ENCODE results near the gene DLL4.

The DLL4 gene

DNA sequence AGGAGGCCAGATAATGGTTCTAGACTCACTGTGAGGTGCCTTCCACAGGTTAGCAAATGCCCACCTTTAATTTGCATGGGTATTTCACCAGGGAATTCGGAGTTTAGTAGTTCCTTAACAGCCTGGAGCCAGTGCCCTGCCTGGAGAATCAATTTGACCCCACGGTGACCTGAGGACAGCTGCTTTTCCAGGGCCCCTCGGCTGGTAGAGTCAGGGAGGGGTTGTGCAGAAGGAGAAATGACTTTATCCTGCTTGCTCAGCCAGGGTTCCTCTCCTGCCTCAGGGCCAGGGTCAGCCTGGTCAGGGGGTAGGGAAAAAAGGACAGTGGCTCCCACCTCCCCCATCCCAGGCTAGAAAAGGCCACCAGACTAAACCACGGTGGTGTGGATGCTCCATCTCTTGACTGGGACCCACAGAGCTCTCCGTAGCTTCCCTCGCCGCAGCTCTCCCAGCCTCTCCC lies 12.0 kb downstream of the DLL4 start:
- Histone ChIP-seq H3K36me3 (peaks cover 10% of the 10 kb centered on the region), H3K9me3 (ENCODE audit: severe bottlenecking) (no peaks in the 10 kb centered on the region), H3K4me3 (ENCODE audit: low read depth, low read length) (peak overlapping the region; percentile 60), H3K27me3 (ENCODE audit: insufficient read depth, low read depth, severe bottlenecking) (no peaks in the 10 kb centered on the region), H3K27ac (peak overlapping the region; percentile 75)
- DNase-seq, result peak; percentile 35
- no peak for TF ChIP-seq CTCF (IDR thresholded peaks at IDR 0.05; ENCODE audit: low read depth, low read length)

DNA sequence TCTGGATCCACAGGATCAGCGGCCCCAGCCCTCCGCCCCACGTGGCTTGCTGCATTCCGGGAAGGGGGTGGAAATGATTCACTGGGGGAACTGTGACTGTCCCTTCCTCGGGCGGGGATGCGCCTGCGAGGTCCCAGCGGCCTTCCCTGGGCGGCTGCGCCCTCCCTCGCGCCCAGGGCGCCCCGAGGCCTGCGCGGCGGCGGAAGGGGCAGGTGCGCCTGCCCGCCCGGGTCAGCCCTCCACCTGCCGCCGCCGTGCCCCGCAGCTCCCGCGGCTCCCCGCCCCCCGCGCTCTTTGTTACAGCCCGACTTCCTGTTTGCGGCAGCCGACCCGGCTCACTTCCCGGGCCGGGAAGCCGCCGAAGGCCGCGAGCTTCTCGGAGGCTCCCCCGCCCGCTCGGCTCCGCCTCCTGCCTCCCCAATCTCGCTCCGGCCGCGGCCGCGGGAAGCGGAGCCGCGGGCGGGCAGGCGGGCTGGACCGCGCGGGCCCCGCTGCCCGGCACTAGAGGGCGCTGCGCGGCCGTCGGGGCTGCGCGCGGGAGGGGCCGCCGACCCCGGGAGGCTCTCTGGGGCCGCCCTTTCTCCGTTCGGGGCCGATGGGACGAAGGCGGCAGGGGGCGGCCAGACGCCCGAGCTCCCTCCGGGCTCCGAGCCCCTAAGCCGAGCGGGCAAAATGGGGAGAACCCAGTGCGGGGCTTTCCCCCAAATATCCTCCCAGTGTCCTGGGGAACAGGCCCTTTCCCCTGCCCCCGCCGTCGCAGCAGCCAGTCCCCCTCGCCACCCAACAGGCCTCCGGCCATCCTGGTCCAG lies 12.6 kb downstream of the DLL4 start:
- TF ChIP-seq CTCF (IDR thresholded peaks at IDR 0.05; ENCODE audit: low read depth, low read length), result peak; percentile 58
- peak; percentile 76 for DNase-seq
- peak overlapping the region; percentile 75 for H3K27ac ChIP-seq
- peak overlapping the region; percentile 60 for H3K4me3 ChIP-seq (ENCODE audit: low read depth, low read length)
- H3K27me3 ChIP-seq (ENCODE audit: insufficient read depth, low read depth, severe bottlenecking), result no peaks in the 10 kb centered on the region
- peaks cover 3% of the 10 kb centered on the region for H3K36me3 ChIP-seq
- H3K9me3 ChIP-seq (ENCODE audit: severe bottlenecking), result no peaks in the 10 kb centered on the region

GRCh38 chr15:40942337-40942854 lies 13.3 kb downstream of the DLL4 start:
- DNase-seq, result peak; percentile 25
- no peaks in the 10 kb centered on the region for H3K27me3 ChIP-seq (ENCODE audit: insufficient read depth, low read depth, severe bottlenecking)

GRCh38 chr15:40942878-40943277 lies 13.7 kb downstream of the DLL4 start:
- no peak overlapping the region for H3K27ac ChIP-seq
- no peak for TF ChIP-seq CTCF (IDR thresholded peaks at IDR 0.05; ENCODE audit: low read depth, low read length)
- no peaks in the 10 kb centered on the region for H3K9me3 ChIP-seq (ENCODE audit: severe bottlenecking)
- no peak for DNase-seq
- no peaks in the 10 kb centered on the region for H3K27me3 ChIP-seq (ENCODE audit: insufficient read depth, low read depth, severe bottlenecking)
- no peak overlapping the region for H3K4me3 ChIP-seq (ENCODE audit: low read depth, low read length)
- peaks cover 3% of the 10 kb centered on the region; the same call in 1 of the 2 replicates for H3K36me3 ChIP-seq

More at GRCh38 chr15:40942337-40942854, 13.3 kb downstream of the DLL4 start:
- peak overlapping the region; percentile 75 for H3K27ac ChIP-seq
- H3K36me3 ChIP-seq, result peaks cover 3% of the 10 kb centered on the region; the same call in 1 of the 2 replicates
- no peaks in the 10 kb centered on the region for H3K9me3 ChIP-seq (ENCODE audit: severe bottlenecking)
- H3K4me3 ChIP-seq (ENCODE audit: low read depth, low read length), result peak overlapping the region; percentile 60
- TF ChIP-seq CTCF (IDR thresholded peaks at IDR 0.05; ENCODE audit: low read depth, low read length), result no peak

GRCh38 chr15:40943764-40944365 lies 14.7 kb downstream of the DLL4 start:
- H3K36me3 ChIP-seq, result no peaks in the 10 kb centered on the region
- no peaks in the 10 kb centered on the region for H3K27me3 ChIP-seq (ENCODE audit: insufficient read depth, low read depth, severe bottlenecking)
- no peak for DNase-seq
- H3K27ac ChIP-seq, result no peak overlapping the region
- no peak overlapping the region for H3K4me3 ChIP-seq (ENCODE audit: low read depth, low read length)
- TF ChIP-seq CTCF (IDR thresholded peaks at IDR 0.05; ENCODE audit: low read depth, low read length), result no peak
- no peaks in the 10 kb centered on the region for H3K9me3 ChIP-seq (ENCODE audit: severe bottlenecking)

Measured in WERI-Rb-1 (cell line).